GM04503 (cell line): ENCODE measurements around the gene MYO3A.

Source experiments
- DNase-seq: peaks from one replicate; pipeline ENCODE4 v3.0.0-alpha.2; 2012; ENCODE audit warnings: low read depth

Gene MYO3A

GRCh38 chr10:26214004-26214403, 280.0 kb downstream of the MYO3A start:
- no peak for DNase-seq

- no peak for DNase-seq
Measured at GRCh38 chr10:26214551-26215395, 280.7 kb downstream of the MYO3A start.

GRCh38 chr10:26215396-26215934, 281.4 kb downstream of the MYO3A start:
- DNase-seq: no peak

DNA sequence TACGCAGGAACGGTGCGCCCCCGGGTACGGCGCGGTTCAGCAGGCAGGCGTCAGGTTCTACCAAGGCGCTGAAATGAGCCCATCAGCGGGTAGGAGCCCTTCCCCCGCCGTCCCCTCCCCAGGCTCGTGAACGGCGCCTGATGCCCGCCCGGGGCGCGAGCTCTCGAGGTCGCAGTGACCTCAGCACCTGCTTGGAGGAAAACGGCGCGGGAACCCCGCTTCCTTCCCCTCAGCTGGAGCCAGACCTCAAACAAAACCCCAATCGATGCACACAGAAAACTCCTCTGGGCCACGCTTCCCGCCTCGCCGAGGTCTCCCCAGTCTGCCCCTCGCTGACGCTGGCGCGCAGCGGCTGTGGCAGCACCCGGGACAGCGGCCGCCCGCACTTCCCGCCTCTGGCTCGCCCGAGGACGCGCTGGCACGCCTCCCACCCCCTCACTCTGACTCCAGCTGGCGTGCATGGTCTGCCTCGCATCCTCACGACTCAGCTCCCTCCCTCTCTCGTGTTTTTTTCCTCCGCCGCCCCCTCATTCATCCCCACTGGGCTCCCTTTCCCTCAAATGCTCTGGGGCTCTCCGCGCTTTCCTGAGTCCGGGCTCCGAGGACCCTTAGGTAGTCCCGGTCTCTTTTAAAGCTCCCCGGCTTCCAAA, 282.0 kb downstream of the MYO3A start:
- no peak for DNase-seq

GRCh38 chr10:26216585-26217395, 282.8 kb downstream of the MYO3A start, which contains the start of gene GAD2:
Gene GAD2, plus strand, starts transcription at chr10:26216774. Its CDS starts 36 bp downstream, at chr10:26216810.
- DNase-seq: no peak

DNA sequence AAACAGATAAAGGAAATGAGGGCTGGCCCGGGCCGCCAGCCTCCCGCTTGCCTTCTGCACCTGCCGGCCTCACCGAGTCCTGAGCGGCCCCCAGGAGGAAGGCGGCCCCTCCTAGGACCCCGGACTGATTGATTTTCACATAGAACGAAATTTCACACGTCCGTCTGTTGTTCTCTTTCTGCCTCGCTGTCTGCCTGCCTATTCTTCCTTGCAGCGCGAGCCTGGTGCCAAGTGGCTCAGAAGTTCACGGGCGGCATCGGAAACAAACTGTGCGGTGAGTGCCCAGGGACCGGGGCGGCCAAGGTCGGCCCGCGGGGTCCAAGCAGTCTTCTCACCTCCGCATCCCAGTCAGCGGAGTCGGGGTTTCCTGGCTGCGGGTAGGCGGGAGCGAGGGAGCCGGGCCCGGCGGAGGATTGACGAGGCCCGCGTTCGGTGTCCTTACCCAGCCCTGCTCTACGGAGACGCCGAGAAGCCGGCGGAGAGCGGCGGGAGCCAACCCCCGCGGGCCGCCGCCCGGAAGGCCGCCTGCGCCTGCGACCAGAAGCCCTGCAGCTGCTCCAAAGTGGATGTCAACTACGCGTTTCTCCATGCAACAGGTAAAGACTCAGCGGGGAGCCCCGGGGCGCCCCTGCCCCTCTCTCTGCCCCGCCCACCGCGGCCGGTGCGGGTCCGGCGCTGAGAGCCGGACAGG, 283.5 kb downstream of the MYO3A start:
- no peak for DNase-seq

- no peak for DNase-seq
Measured at GRCh38 chr10:26219676-26220075, 285.6 kb downstream of the MYO3A start.

- DNase-seq: no peak
Measured at GRCh38 chr10:26220901-26221300, 286.9 kb downstream of the MYO3A start.

DNA sequence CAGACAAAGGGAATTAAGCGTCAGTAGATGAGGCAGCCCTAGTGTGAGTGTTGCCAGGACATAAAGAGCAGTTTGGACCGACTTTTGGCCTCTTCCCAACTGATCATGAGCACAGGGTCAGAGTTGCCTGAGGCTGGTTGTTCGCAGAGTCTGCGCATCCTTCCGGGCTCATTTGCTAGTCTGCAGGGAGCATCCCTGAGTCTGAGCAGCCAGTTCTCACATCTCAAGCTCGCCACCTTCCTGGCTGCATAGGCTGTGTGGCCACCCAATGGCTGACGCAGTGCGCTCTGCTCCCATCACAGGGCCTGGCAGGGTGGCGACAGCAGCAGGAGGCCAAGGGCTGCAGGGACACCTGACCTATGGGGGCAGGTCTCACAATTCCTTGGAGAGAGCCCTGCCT, 287.5 kb downstream of the MYO3A start:
- no peak for DNase-seq

DNA sequence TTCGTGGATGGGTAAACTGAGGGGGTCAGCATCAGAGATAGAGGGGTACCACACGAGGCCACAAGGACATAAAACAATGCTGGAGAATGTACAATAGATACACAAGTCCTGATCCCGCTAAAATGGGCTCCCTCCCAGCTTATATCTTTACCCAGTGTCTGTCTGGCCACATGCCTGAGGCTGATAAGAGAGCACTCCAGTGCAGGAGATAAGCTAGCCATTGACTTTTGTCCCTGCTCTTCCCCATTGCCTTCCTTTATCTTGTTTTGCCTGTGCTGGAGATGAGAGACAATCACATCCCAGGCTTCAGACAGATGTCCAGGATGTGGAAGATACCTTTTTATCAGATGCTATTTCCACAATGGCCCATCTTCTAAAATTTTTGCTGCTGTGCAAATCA, 288.5 kb downstream of the MYO3A start:
- DNase-seq: no peak

DNA sequence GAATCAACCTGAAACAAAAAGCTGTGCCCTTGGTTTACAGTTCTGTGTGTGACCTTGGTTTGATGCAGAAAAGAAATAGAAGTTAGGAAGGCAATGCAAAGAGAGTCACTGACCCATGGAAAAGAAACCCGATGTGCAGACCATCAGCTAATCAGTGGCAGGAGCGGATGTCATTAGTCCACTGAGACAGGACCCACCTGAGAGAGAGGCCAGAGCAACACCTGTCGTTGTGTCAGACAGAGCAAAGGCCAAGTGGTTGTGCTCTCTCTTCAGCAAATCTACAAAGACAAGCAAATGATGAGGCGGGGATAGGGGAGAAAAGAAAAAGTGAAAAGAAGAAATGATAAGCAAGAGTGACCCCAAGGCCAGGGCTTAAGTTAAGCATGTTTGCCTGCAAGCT, 291.3 kb downstream of the MYO3A start:
- no peak for DNase-seq

DNA sequence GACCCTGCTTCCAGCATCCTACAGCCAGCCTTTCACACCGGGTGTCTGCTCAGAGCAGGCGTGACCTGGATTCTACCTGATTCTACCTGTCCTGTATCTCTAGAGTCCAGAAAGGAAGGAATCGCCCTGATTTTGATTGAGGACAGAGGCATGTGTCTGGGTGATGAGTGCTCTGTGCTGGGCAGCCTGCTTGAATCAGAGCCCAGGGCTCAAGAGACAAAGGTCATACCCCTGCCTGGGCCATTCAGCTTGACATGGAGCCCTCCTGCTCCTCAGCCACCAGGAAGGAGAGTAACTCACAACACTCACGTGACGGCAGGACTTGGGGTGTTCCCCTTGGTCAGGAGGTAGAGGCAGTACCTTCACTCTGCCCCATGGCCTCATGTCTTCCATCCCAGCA, 293.8 kb downstream of the MYO3A start:
- no peak for DNase-seq

GRCh38 chr10:26232174-26232573, 298.1 kb downstream of the MYO3A start:
- no peak for DNase-seq

DNA sequence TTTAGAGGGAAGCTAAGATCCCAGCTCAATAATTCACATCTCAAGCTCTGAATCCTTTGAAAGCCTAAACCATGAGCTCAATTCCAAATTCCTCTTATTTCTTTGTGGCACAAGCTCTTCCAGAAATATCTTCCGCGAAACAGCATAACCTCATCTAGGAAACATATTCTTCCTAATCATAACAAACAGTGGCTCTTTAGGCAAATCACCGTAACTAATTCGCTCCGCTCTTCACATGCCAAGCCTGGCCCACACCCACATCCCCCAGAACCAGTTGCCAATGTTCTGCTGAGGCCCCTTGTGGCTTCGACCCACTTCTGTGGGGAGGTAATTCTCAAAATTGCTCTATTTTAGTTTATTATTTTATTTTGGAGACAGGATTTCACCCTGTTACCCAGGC, 301.7 kb downstream of the MYO3A start:
- no peak for DNase-seq

DNA sequence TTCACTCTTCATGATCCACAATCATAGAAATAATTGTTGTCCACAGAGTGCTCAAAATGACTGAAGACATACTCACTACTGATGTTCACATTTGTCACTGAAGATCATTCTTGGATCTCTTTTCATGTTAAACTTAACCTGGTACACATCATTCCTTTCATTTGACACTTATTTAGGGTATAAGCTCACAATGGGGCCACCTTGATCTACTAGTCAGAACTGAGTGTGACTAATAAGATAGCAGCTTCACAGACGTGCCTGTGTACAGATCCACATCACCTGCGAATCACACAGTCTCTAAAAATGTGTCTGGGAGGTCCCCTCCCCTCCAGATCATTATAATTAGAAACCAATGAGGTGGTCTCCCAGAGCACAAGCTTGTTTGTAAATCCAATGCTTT, 304.3 kb downstream of the MYO3A start:
- no peak for DNase-seq

- no peak for DNase-seq
Measured at GRCh38 chr10:26242706-26243350, 308.8 kb downstream of the MYO3A start.

GRCh38 chr10:26243351-26243720, 309.3 kb downstream of the MYO3A start:
- DNase-seq: no peak

GRCh38 chr10:26249681-26250080, 315.7 kb downstream of the MYO3A start:
- no peak for DNase-seq

DNA sequence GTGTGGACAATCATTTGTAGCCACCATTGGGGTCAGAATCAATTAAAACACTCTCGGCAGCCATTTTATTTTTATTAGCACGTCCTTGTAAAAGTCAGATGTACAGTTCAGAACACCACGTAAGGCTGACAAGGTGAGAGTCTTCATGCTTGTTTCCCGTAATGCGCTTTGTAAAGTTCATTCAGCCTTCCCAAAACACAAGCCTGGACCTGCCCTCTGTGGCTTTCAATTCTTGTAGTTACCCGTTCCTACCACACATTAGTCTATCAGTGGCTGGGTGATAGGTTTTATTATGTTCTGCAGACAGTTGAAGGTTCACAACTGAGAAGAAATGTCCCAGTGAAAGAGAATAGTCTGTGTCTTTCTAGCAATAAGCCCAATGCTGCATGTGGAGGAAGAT, 317.9 kb downstream of the MYO3A start:
- no peak for DNase-seq

GRCh38 chr10:26254616-26255015, 320.6 kb downstream of the MYO3A start:
- no peak for DNase-seq

- no peak for DNase-seq
Measured at GRCh38 chr10:26259341-26259740, 325.3 kb downstream of the MYO3A start.
